GM13977 (cell line): ENCODE measurements around the gene CASZ1.

Source experiments
- DNase-seq: peaks from one replicate; pipeline ENCODE4 v3.0.0; 2012; ENCODE audit warnings: low spot score
- in situ Hi-C: fragments of 300-500 bp; cut with MboI; formaldehyde crosslinking; loops from one replicate; pipeline ENCODE4 v1.12.0; 2022; ENCODE audit warnings: low sequenced_read_pairs, low pct_unique_long_range_greater_than_20kb, mixed read lengths, inconsistent platforms; ENCODE audit not compliant: unreplicated experiment
- TF ChIP-seq, protein P1 (sequence below): IDR thresholded peaks from 2 replicates; pipeline ENCODE4 v1.5.1; 2012; ENCODE audit warnings: mild to moderate bottlenecking, control low read depth; ENCODE audit not compliant: insufficient read depth; ENCODE audit errors: extremely low read depth, missing control alignments

The CASZ1 gene

DNA sequence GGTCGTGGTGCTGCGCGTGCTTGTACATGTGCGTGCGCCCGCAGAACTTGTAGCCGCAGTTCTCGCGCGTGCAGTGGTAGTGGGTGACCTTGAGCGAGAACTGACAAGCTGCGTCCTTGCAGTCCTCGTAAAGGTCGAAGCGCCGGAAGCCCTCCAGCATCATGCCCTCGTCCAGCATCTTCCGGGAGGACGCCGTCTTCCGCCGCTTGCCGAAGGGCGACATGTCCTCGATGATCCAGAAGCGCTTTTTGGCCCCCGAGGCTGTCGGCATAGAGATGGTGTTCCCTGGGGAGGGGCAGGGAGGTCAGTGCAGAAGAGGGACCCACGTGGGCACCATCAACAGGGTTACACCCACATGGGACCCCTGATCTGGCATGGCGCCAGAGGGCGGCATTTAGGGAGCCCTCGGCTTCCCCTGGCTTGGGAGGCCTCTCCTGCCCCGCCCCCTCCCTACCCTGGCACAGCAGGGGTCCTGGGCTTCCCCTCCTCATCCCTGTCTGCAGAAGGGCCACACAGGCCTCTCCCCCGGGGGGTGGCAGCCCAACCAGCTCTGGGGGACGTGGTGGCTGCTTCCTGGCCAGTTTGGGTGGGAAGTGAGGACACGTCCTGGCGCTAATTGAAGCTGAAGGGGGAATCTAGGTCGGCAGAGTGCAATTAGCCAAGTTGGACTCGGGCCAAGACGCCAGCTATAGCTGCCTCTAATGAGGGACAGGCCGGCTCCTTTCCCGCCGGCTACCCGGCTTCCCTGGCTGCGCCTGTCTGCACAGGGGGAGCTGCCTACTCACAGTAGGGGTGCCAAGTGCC, 156.5 kb downstream of the CASZ1 start:
- TF ChIP-seq, protein P1, sequence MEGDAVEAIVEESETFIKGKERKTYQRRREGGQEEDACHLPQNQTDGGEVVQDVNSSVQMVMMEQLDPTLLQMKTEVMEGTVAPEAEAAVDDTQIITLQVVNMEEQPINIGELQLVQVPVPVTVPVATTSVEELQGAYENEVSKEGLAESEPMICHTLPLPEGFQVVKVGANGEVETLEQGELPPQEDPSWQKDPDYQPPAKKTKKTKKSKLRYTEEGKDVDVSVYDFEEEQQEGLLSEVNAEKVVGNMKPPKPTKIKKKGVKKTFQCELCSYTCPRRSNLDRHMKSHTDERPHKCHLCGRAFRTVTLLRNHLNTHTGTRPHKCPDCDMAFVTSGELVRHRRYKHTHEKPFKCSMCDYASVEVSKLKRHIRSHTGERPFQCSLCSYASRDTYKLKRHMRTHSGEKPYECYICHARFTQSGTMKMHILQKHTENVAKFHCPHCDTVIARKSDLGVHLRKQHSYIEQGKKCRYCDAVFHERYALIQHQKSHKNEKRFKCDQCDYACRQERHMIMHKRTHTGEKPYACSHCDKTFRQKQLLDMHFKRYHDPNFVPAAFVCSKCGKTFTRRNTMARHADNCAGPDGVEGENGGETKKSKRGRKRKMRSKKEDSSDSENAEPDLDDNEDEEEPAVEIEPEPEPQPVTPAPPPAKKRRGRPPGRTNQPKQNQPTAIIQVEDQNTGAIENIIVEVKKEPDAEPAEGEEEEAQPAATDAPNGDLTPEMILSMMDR = no peak
- DNase-seq = no peak
- in situ Hi-C loops = no loop called here

DNA sequence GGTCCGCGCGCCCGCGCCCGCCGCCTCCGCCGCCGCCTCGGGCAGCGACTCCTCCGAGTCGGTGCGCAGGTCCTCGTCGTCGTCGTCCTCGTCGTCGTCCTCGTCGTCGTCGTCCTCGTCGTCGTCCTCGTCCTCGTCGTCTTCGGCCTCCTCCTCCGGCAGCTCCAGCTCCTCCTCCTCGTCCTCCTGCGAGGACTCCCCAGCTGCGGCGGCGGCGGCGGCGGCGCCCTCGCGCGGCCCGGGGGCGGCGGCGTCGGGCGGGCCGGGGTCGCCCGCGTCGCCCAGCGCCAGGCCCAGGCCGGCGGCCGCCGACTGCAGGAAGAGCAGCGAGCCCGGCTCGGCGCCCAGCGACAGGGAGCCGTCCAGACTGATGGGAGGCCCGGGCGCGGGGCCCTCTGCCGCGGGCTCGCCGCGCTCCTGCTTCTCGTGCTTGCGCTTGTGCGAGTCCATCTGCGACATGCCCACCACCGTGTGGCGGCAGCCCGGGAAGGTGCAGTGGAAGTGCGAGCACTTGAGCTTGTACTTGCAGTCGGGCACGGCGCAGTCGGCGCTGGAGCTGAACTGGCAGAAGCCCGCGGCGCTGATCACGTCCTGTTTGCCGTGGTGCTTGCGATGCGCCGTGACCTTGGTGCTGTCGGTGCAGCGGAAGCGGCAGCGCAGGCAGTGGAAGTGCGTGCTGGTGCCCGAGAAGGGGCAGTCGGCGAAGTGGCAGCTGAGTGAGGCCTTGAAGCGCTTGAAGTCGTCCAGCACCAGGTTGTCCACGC, 157.3 kb downstream of the CASZ1 start:
- TF ChIP-seq, protein P1 = no peak
- DNase-seq = no peak
- in situ Hi-C loops = no loop called here

DNA sequence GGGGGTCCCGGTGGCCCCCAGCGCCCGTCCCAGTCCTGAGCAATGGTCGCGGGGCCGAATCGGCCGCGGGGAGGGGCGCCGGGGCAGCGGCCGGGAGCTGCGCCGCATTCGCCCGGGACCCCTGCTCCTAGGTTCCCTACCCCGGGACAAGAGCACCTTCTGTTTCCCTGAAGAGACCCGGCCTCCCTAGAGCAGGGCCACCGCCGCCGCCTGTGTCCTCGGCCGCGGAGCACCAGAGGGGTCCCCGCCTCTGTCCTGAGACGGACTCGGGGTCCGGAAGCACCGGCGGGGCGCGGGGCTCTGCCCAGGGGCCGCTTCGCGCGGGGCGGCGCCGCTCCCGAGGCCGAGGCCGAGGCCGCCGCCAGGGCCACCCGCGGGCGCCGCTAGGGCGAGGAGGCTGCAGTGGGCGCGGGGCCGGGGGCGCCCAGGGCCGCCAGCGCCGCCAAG, 157.9 kb downstream of the CASZ1 start:
- TF ChIP-seq, protein P1 = no peak
- in situ Hi-C loops = no loop called here
- DNase-seq = no peak

DNA sequence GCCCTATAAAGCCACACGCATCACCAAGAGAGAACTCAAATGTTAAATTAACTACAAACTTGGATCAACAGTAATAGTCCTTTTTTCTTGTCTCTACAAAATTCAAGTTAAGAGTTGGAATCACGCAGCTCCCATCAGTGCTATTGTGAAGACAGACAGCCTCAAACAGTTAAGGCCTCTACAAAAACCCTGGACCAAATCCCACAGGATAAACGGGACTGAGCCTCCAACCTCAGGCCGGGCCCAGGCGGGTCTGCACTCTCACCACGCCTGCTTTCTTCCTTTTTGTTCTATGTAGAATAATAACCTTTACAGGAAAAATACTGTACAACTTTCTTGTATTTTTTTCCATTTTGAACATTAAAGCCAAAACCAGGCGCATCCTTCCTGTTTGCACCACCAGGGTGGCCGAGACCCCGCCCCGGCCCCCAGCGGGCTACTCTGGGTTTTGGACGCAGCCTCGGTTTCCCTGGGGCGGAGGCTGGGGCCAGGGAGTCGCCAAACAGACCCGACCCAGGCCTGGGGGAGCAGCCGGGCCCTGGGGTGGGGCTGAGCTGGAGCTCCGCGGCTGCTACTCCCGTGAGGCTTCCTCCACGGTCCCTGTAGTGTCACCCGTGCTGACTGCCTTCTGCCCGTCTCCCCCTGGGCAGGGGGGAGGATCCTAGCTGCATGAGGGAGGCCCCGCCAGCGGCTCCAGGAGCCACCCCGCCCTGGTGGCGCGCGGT, 158.4 kb downstream of the CASZ1 start:
- TF ChIP-seq, protein P1 = no peak
- in situ Hi-C loops = no loop called here
- no peak for DNase-seq

DNA sequence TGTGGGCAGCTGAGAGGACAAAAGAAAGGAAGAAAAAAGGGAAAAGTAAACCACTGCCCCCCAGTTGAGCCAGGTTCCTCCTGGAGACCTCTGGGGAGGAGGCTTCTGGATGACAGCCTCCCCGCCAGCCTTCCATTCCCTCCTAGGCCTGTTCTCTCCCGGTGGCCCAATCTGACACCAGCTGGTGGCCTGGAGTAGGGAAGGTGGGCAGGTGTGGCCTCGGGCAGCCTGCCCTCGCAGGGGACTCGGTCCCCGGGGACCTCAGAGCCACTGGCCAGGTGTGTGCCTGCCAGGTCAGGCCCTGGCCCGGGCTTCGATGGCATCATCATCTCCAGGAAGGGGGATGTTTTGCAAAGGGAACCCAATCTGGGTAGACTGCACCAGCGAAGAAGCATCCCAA, 159.0 kb downstream of the CASZ1 start:
- no peak for DNase-seq
- TF ChIP-seq, protein P1 = no peak
- in situ Hi-C loops = no loop called here

DNA sequence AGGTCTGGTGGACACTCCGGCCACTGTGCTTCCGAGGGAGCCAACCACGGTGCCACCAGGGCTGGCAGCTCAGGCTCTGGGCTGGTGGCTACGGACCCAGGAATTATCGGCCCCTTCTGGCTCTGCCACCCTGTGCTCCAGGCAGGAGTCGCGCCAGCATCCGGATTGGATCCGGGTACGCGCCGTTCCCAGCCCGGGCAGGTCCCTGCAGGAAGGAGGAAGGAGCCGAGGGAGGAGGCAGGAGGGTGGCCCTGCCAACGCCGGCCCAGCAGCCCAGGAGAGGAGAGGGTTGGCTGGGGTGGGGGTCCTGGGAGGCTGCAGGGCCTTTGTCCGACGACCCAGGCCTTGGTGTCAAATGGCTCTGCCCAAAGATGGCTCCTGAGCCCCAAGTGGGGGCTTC, 160.5 kb downstream of the CASZ1 start:
- in situ Hi-C loops = no loop called here
- DNase-seq = no peak
- TF ChIP-seq, protein P1 = no peak
